NCI-H2107 treated with DMSO at 0.1 percent for 48 hours (cell line): Measurements from ENCODE around the gene NAT14.
"Not testable (repeated sequence)": the region's sequence is repeated elsewhere in the genome, so short reads cannot be mapped to it uniquely, and the experiment has no call there.

Source experiments
- DNase-seq: peaks from one replicate; lab custom pipeline; 2025; ENCODE audit not compliant: unreplicated experiment; lab: John Stamatoyannopoulos, UW

The NAT14 gene

DNA sequence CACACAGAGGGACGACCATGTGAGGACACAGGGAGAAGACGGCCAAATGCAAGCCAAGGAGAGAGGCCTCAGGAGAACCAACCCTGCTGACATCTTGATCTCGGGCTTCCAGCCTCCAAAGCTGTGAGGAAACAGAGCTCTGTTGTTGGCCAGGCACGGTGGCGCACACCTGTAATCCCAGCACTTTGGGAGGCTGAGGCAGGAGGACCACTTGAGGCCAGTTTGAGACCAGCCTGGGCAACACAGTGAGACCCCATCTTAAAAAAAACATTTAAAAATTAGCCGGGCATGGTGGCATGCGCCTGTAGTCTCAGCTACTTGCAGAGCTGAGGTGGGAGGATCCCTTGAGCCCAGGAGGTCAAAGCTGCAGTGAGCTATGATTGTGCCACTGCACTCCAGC is 49.3 kb downstream of the NAT14 start:
- not testable (repeated sequence) for DNase-seq

DNA sequence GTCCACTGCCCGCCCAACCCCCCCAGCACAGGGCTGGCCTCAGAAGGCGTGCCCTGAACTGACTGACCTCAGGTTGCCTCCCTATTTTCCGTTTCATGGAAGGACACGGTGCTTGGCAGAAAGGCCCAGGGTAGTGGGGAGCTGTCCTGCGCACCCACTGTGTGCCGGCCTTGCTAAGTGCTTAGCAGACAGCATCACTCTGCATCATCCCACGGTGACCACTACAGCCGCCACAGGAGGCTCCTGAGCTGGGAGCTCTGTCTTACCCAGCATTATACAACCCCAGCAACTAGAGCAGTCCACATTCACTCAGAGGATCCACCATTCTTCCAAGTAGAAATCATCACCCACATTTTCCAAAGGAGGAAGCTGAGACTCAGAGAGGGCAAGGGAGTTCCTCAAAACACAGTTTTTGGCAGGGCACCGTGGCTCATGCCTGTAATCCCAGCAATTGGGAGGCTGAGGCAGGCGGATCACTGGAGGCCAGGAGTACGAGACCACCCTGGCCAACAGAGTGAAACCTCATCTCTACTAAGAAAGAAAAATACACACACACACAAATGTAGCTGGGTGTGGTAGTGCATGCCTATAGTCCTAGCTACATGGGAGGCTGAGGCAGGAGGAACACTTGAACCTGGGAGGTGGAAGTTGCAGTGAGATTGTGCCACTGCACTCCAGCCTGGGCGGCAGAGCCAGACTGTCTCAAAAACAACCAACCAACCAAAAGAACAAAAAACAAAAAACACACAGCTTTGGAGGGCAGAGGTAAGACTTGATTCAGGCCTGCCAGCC is 50.4 kb downstream of the NAT14 start:
- DNase-seq: no peak

DNA sequence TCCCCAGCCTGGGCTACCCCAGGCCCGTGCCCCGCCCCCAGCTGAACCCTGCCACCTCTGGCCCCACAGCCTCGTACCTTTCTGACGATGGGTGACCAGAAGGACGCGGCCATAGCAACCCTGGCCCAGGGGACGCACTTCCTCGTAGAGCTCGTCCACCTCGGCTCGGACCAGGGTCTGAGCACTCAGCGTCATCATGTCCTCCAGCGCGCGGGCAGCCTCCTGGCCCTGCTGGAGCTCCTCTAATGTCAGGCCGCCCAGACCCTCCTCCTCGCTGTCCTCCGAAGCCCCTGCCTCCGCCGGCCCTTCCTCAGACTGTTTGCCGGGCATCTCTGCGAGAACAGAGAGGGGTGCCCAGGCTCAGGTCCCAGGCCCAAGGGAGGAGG is 51.0 kb downstream of the NAT14 start:
- no peak for DNase-seq

DNA sequence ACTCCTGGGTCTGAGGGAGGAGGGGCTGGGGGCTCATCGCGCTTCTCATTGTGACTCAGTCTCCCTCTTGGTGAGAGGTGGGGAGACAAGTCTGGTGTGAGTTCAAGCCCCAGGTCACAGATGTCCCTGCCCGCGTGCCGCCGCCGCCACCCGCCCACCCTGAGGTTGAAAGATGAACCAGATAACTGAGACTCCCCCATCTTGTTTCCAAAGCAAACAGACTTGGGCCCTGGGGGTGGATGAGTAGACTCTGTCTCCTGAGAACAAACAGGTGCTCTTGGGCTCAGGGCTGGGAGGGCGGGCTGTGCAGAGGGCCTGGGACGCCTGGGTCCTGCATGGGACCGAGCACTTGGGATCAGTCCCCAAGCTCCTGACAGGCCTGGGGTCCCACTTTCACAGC is 51.4 kb downstream of the NAT14 start:
- no peak for DNase-seq
